H1 (cell line): Measurements from ENCODE around the gene ZNF747. TPM values are rescaled to one million over a fixed set of nuclear protein-coding genes. Genes with fewer than 3 reads are reported as not detected.

ENCODE experiments used
- CTCF ChIA-PET: fragments of 300-600 bp; sonication (Branson Sonifier 250); formaldehyde crosslinking; loops from one replicate; lab custom pipeline; 2021; ENCODE audit not compliant: partially characterized antibody; lab: Charles Lee
- POLR2A ChIA-PET: fragments of 300-600 bp; sonication (Branson Sonifier 250); formaldehyde crosslinking; loops from one replicate; lab custom pipeline; 2021; ENCODE audit warnings: inconsistent platforms; ENCODE audit not compliant: partially characterized antibody; lab: Charles Lee
- DNase-seq, 2 experiments: peaks; one replicate each; pipeline versions ENCODE4 v3.0.0 to v3.0.0-alpha.2; 2010 to 2022; ENCODE audit warnings: low spot score in 2 of 2, low read depth in 1 of 2, mixed read lengths in 1 of 2
- FAIRE-seq: peaks from 2 replicates; lab custom pipeline; 2011; peaks lifted over from hg19 to GRCh38; lab: Jason Lieb, UNC
- H2AFZ ChIP-seq: 2 replicates; pipeline ENCODE4 v1.8.1; 2012; ENCODE audit warnings: low read length, inconsistent platforms
- H2AK5ac ChIP-seq: 2 replicates; pipeline ENCODE4 v1.6.1; 2013; ENCODE audit warnings: low read depth, low read length
- H2BK120ac ChIP-seq: replicated peaks from 2 replicates; pipeline ENCODE3; 2013; ENCODE audit warnings: low read depth, low read length, inconsistent platforms
- H2BK12ac ChIP-seq: 2 replicates; pipeline ENCODE4 v1.6.1; 2013; ENCODE audit warnings: low read depth, low read length
- H2BK15ac ChIP-seq: 2 replicates; pipeline ENCODE4 v1.6.1; 2013; ENCODE audit warnings: low read length
- H2BK20ac ChIP-seq: 2 replicates; pipeline ENCODE4 v1.6.1; 2013; ENCODE audit warnings: low read length
- H2BK5ac ChIP-seq: 2 replicates; pipeline ENCODE4 v1.6.1; 2013; ENCODE audit warnings: low read depth, low read length
- H3K14ac ChIP-seq: 2 replicates; pipeline ENCODE4 v1.6.1; 2013; ENCODE audit warnings: inconsistent platforms; ENCODE audit not compliant: insufficient read length
- H3K18ac ChIP-seq: 2 replicates; pipeline ENCODE4 v1.6.1; 2013; ENCODE audit warnings: low read length; ENCODE audit errors: extremely low read depth
- H3K23ac ChIP-seq: 2 replicates; pipeline ENCODE4 v1.6.1; 2013; ENCODE audit warnings: inconsistent platforms; ENCODE audit not compliant: insufficient read length
- H3K23me2 ChIP-seq: 2 replicates; pipeline ENCODE4 v1.6.1; 2013; ENCODE audit warnings: low read depth, low read length
- H3K27ac ChIP-seq: 2 replicates; pipeline ENCODE4 v1.6.1; 2011; ENCODE audit warnings: low read depth, low read length, inconsistent platforms
- H3K27me3 ChIP-seq, 4 experiments: replicated peaks in 1 of 4; 1 replicate in 1 of 4; 2 replicates in 3 of 4; pipeline versions ENCODE4 v1.6.1 to v1.8.1; 2011 to 2013; ENCODE audit warnings: low read length in 3 of 4, mild to moderate bottlenecking in 3 of 4, inconsistent platforms in 2 of 4, mixed read lengths in 2 of 4, moderate library complexity in 1 of 4; ENCODE audit not compliant: control insufficient read depth in 3 of 4, insufficient read depth in 3 of 4; ENCODE audit errors: extremely low read depth in 1 of 4
- H3K36me3 ChIP-seq, 4 experiments: 2 replicates each; pipeline versions ENCODE4 v1.6.1 to v1.8.1; 2011 to 2013; ENCODE audit warnings: mild to moderate bottlenecking in 4 of 4, low read length in 3 of 4, moderate library complexity in 2 of 4, control low read depth in 1 of 4, inconsistent platforms in 1 of 4; ENCODE audit not compliant: insufficient read depth in 4 of 4, control insufficient read depth in 2 of 4
- H3K4ac ChIP-seq: replicated peaks from 2 replicates; pipeline ENCODE3; 2013; ENCODE audit warnings: low read length, low read depth, mixed read lengths, inconsistent platforms; ENCODE audit not compliant: insufficient read length
- H3K4me1 ChIP-seq, 4 experiments: replicated peaks in 1 of 4; 1 replicate in 1 of 4; 2 replicates in 3 of 4; pipeline versions ENCODE4 v1.6.1 to v1.8.1; 2011 to 2013; ENCODE audit warnings: low read length in 3 of 4, inconsistent platforms in 2 of 4, mixed read lengths in 1 of 4; ENCODE audit not compliant: insufficient read depth in 4 of 4, control insufficient read depth in 3 of 4
- H3K4me2 ChIP-seq, 2 experiments: 2 replicates each; pipeline versions ENCODE4 v1.6.1 to v1.8.1; 2011 to 2013; ENCODE audit warnings: low read depth in 2 of 2, low read length in 2 of 2, control low read depth in 1 of 2, inconsistent platforms in 1 of 2, mild to moderate bottlenecking in 1 of 2; ENCODE audit not compliant: insufficient read depth in 1 of 2
- H3K4me3 ChIP-seq, 4 experiments: fragments of 200-600, 300-600 bp in 1 of 4; sonication (generic), shearing (Covaris generic), sonication (Bioruptor Twin) in 1 of 4; 2 replicates each; pipeline versions ENCODE4 v1.5.1 to v1.8.1; 2011 to 2016; ENCODE audit warnings: low read length in 4 of 4, low read depth in 3 of 4, control low read depth in 2 of 4, inconsistent platforms in 2 of 4, mild to moderate bottlenecking in 2 of 4, mixed read lengths in 1 of 4, moderate library complexity in 1 of 4; ENCODE audit not compliant: insufficient read depth in 2 of 4; ENCODE audit errors: extremely low read depth in 1 of 4
- H3K56ac ChIP-seq: replicated peaks from 2 replicates; pipeline ENCODE3; 2013; ENCODE audit warnings: low read depth, mild to moderate bottlenecking, mixed read lengths, low read length, inconsistent platforms; ENCODE audit not compliant: insufficient read length
- H3K79me1 ChIP-seq: 2 replicates; pipeline ENCODE4 v1.6.1; 2013; ENCODE audit warnings: low read depth, low read length, control low read depth
- H3K79me2 ChIP-seq, 2 experiments: 2 replicates each; pipeline versions ENCODE4 v1.6.1 to v1.8.1; 2012 to 2013; ENCODE audit warnings: low read length in 2 of 2, mild to moderate bottlenecking in 2 of 2, inconsistent platforms in 1 of 2; ENCODE audit not compliant: insufficient read depth in 2 of 2, control insufficient read depth in 1 of 2
- H3K9ac ChIP-seq, 4 experiments: replicated peaks in 1 of 4; 1 replicate in 1 of 4; 2 replicates in 3 of 4; pipeline versions ENCODE4 v1.6.1 to v1.8.1; 2011 to 2013; ENCODE audit warnings: low read depth in 3 of 4, low read length in 3 of 4, control low read depth in 2 of 4, mild to moderate bottlenecking in 2 of 4, moderate library complexity in 2 of 4, inconsistent platforms in 1 of 4; ENCODE audit errors: extremely low read depth in 1 of 4
- H3K9me3 ChIP-seq, 2 experiments: 2 replicates each; pipeline versions ENCODE4 v1.6.1 to v1.8.1; 2012 to 2013; ENCODE audit warnings: mild to moderate bottlenecking in 2 of 2, moderate library complexity in 2 of 2, control low read depth in 1 of 2, inconsistent platforms in 1 of 2, low read depth in 1 of 2, low read length in 1 of 2, mixed read lengths in 1 of 2; ENCODE audit not compliant: insufficient read depth in 2 of 2
- H4K20me1 ChIP-seq, 2 experiments: replicated peaks in 1 of 2; 2 replicates each; pipeline versions ENCODE3 to v1.8.1; 2011 to 2013; ENCODE audit warnings: inconsistent platforms in 2 of 2, low read length in 2 of 2, mild to moderate bottlenecking in 1 of 2; ENCODE audit not compliant: insufficient read depth in 2 of 2, control insufficient read depth in 1 of 2
- H4K5ac ChIP-seq: 2 replicates; pipeline ENCODE4 v1.6.1; 2013; ENCODE audit warnings: low read length, low read depth, mixed read lengths, inconsistent platforms; ENCODE audit not compliant: insufficient read length
- H4K8ac ChIP-seq: 2 replicates; pipeline ENCODE4 v1.8.0; 2013; ENCODE audit warnings: mild to moderate bottlenecking, moderate library complexity, low read length, inconsistent platforms; ENCODE audit not compliant: insufficient read depth; ENCODE audit errors: extremely low read depth
- H4K91ac ChIP-seq: replicated peaks from 2 replicates; pipeline ENCODE3; 2013; ENCODE audit warnings: low read length, mixed read lengths, inconsistent platforms; ENCODE audit not compliant: insufficient read length
- whole genome bisulfite sequencing, 2 experiments: shearing (Covaris generic) in 1 of 2; methylation state at CpG; one replicate each; pipeline versions ENCODE4 v1.1.6 to v1.1.7; 2013 to 2015; ENCODE audit warnings: low lambda C conversion rate in 2 of 2, mixed read lengths in 2 of 2, inconsistent platforms in 1 of 2, low coverage in 1 of 2, missing lambda C conversion rate in 1 of 2; ENCODE audit not compliant: insufficient replicate concordance in 2 of 2, insufficient coverage in 1 of 2, insufficient read length in 1 of 2; ENCODE audit errors: extremely low coverage in 1 of 2, missing lambda C conversion rate in 1 of 2; 5-methylcytosine and 5-hydroxymethylcytosine counted together
- polyA plus RNA-seq, 7 experiments: library from polyadenylated mRNA; depleted of rRNA in 3 of 7; stranded (reverse) in 5 of 7; unstranded in 2 of 7; fragments of >200 nt in 5 of 7; fragments of 200-250 nt in 2 of 7; gene quantifications; 1 replicate in 5 of 7; 2 replicates in 1 of 7; 4 replicates in 1 of 7; pipeline versions ENCODE4 v1.2.1 to v1.2.3, GENCODE V29; 2011 to 2013; ENCODE audit warnings: missing spikeins in 2 of 7, mixed read lengths in 2 of 7
- total RNA-seq: library from RNA; stranded (reverse); fragmentation: NEBNext Ultra II Directional; extraction: Animal tissue kit (Norgen Biotek cat#: 25700); gene quantifications from 2 replicates; pipeline ENCODE4 v1.2.1, GENCODE V29; 2021

ZNF747 gene
- total and polyA plus RNA-seq, 2 of the 8 experiments (the other 6 are each of a cell fraction or from before 2014, with no cell fraction given): 9.9 to 10.3 TPM

- Histone ChIP-seq H4K5ac (no peak overlapping the region), H2AK5ac (no peak overlapping the region), H3K4me3 (no peak overlapping the region), H2BK12ac (peak overlapping the region; percentile 39; the same call in 1 of the 2 replicates), H3K27ac (no peak overlapping the region), H2BK20ac (no peak overlapping the region), H3K14ac (no peak overlapping the region), H3K27me3 (peaks cover 0 to 2% (median 0%) of the 10 kb centered on the region in 4 experiments; a peak in 1 of 7 replicates), H2BK5ac (no peak overlapping the region), H3K79me1 (no peaks in the 10 kb centered on the region), H3K4ac (no peak overlapping the region), H3K18ac (no peak overlapping the region), H3K56ac (no peak overlapping the region), H4K20me1 (no peaks in the 10 kb centered on the region), H2AFZ (0 out of 2 replicates have a peak overlapping the region, but pooled peaks have one; percentile 34), H3K36me3 (no peaks in the 10 kb centered on the region), H3K23ac (no peak overlapping the region), H4K8ac (no peak overlapping the region; the same call in 1 of the 2 replicates), H3K9me3 (no peaks in the 10 kb centered on the region), H3K79me2 (no peaks in the 10 kb centered on the region), H3K4me2 (no peak overlapping the region), H3K4me1 (peaks cover 0 to 2% (median under 1%) of the 10 kb centered on the region in 4 experiments; a peak in 1 of 7 replicates), H3K23me2 (no peaks in the 10 kb centered on the region), H3K9ac (no peak overlapping the region; a peak in 1 of 7 replicates), H2BK120ac (no peak overlapping the region), H2BK15ac (0 out of 2 replicates have a peak overlapping the region, but pooled peaks have one; percentile 16), H4K91ac (no peak overlapping the region)
- CTCF ChIA-PET: interaction anchor here (1.3 to 3.1 kb wide), 4 partner anchors 11 to 70 kb away, joined by 3 to 14 read pairs (median 4); partner anchors contain the start of gene ITGAL
- FAIRE-seq (no peak), DNase-seq (no peak)
- 90% methylated on average over 11 of the region's 11 CpGs; no CpG with 5 or more reads in 1 of the 2 experiments for WGBS, 2 experiments
- POLR2A ChIA-PET: no interaction called here
These were observed 40.6 kb downstream of the ZNF747 start for GRCh38 chr16:30493941-30494488.
